ENCODE results near the gene GNL3L.
"Not testable (repeated sequence)": the region's sequence is repeated elsewhere in the genome, so short reads cannot be mapped to it uniquely, and the experiment has no call there.

The GNL3L gene

DNA sequence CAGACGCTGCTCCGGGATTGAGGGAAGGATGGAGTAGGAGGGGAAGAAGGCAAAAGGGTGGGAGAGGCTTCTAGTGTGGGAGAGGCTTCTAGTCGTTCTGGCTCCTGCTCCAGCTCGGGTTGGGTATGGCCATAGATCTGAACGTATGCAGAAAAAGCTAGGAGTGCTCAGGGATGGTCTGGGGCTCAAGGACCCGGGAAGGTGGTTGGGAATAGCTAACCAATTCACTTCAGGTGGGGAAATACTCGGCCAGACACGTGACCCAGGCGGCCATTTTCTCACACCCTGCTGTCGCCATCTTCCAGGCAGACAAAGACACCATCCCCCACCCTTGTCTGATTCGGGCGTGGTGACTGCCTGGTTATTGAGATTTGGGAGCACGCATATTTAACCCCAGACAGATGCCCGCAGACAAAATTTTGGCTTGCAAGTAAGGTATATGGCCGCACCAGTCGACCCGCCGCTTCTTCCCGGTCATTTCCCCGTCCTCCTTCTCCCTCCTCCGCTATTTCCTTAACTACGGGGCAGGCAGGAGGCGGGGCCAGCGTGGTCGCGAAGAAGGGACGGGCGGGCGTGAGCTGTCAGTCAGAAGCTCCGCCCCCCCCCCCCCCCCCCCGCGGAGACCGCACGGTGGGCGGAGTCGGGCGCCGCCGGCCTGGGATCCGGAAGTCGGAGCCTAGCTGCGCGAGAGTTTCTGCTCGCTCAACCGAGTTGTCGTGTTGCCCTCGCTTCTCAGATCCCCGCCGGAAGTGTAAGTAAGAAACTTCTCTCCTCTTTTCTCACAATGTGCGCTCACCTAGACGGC, at the start of gene GNL3L:
GNL3L (plus strand) TSS at position 668 of the 805 bp plus-strand sequence. CDS start 2,348 bp downstream, outside the sequence.
- DNase-seq (ENCODE audit: low read depth): peak; percentile 79

- DNase-seq (ENCODE audit: low read depth): no peak
Measured at GRCh38 chrX:54482839-54483593, 47.0 kb upstream of the GNL3L start.

GRCh38 chrX:54483946-54484345, 46.1 kb upstream of the GNL3L start:
- no peak for DNase-seq (ENCODE audit: low read depth)

GRCh38 chrX:54484666-54485065, 45.4 kb upstream of the GNL3L start:
- DNase-seq (ENCODE audit: low read depth): no peak

- DNase-seq (ENCODE audit: low read depth): not testable (repeated sequence)
Measured at GRCh38 chrX:54489819-54490218, 40.2 kb upstream of the GNL3L start.

DNA sequence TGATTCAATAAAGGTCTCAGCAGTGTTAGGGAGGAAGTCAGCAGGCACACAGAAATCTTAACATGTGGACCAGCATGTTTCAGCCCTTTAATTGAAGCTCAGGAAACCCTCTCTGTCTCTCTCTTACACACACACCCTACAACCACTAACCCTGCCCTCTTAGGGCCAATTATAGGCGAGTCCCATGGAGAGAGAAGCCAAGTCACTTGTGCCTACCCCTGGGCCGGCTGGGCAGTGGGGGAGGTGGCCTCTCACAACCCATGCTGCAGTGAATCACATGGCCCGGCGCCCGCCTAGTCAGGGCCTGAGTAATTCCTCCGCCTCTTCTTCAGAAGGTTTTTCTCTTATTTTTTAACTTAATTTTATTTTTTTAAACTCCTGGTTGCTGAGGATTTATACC, 37.7 kb upstream of the GNL3L start:
- peak; percentile 74 for DNase-seq (ENCODE audit: low read depth)

DNA sequence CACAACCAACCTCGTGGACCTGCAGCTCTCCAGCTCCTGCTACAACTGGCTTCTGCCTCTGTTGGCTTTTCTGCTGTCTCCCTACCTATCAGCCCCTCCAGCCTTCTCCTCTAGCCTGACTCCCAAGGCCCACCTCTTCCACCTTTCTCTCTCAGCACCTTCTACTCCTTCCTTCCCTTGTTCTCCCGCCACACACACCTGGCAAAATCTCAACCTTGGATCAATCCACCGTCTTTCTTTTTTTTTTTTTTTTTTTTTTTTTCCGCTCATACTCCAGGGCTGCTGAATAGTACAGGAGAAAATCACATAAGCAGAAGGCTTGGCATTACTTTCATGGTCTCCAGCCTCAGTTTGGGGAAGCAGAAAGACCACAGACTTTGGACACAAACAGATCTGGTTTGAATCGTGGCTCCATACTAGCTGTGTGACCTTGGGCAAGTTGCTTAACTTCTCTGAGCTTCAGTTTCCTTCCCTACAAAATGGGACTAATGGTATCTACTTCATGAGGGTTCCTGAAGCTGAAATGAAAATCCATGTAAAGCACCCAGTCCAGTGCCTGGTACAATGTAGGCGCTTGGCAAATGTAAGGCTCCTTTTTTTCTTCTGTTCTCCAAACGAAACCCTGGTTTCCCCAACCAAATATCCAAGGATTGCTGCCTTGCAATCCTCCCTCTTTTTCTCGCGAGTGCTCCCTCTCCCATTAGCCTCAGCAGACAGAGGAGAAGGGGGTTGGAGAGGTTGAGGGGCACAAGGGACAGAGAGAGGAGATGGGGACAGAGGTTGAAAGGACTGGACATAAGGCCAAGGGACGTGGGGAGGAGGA, 35.6 kb upstream of the GNL3L start:
- DNase-seq (ENCODE audit: low read depth): peak; percentile 22

- DNase-seq (ENCODE audit: low read depth): peak; percentile 26
Measured at GRCh38 chrX:54494989-54495813, 34.8 kb upstream of the GNL3L start.

GRCh38 chrX:54495814-54496516, 34.1 kb upstream of the GNL3L start, which contains the start of gene FGD1:
FGD1 (minus strand) TSS chrX:54496234; CDS start chrX:54495432, 802 bp downstream.
- peak; percentile 38 for DNase-seq (ENCODE audit: low read depth)

- DNase-seq (ENCODE audit: low read depth): no peak
Measured at GRCh38 chrX:54496517-54496852, 33.5 kb upstream of the GNL3L start.

DNA sequence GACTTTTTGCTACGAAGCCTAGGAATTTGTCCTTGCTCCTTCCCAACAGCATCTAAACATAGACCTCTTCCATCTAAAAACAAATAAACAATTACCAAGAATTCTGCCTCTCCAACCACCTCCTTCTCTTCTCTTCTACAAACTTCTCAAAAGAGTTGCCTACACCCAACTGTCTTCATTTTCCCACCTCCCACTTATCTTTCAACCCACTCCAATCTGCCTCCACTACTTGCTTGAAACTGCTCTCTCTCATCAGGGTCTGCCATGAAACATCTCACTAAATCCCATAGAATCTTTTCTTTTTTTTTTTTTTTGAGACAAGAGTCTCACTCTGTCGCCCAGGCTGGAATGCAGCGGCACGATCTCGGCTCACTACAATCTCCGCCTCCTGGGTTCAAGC, 33.1 kb upstream of the GNL3L start:
- no peak for DNase-seq (ENCODE audit: low read depth)

DNA sequence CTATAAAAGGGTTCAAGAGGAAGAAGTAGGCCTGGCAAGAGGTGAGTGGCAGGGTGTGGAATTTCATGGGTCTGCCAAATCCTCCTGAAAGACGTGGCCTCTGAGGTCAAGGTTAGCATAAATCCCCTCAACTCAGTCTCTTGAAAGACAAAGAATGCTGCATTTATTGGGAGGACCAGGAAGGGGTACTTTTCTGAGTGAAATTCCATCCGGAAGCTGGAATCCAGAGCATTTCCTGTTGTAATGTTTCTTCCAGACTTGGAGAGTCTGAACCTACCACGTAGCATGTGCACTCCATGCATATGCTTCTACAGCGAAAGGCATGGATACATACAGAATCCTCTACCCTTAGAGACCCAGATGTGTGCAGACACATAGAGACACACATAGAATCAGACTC, 20.6 kb upstream of the GNL3L start:
- DNase-seq (ENCODE audit: low read depth): no peak

DNA sequence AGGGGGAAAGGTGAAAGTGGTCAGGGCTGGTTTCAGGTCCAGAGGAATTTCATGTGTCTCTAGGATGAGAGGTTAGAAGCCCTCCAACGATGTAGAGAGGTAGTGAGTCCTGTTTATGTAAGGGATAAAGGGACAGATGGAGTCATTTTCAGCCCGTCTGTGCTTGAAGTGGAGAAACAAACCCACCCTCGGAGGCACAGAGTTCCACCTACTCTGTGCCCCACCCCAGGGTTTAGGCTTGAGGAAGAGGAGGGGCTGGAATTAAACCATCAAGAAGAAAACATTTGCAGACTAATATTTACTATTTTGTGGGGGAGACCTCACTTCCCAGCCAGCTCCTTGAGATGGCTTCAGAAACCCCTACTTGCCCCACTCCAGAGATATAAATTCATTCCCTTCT, 868 bp upstream of the GNL3L start:
- DNase-seq (ENCODE audit: low read depth): no peak

DNA sequence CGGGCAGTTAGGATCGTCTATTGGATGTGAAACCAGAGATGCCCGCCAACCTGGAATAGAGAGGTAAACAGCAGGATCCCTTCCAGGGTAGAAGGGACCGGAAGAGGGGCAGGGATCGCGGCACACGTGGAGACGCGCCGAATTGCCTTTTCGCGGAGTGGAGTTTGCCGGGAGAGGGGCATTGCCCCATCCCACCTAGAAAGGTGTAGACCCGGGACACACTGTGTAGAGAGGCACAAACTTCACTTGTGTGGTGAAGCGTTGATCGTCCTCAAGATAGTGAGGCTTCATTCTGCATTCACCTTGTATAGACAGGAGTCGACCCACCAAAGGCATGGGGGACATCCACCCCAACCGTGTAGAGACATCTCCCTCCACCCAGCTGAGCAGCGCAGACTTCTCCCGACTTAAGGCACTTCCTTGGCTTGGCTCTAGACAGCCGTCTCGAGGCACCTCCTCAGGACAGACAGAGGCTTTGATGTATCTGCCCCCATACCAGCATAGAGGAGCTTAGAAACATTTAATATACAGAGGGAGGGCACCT, 410 bp downstream of the GNL3L start:
- no peak for DNase-seq (ENCODE audit: low read depth)

DNA sequence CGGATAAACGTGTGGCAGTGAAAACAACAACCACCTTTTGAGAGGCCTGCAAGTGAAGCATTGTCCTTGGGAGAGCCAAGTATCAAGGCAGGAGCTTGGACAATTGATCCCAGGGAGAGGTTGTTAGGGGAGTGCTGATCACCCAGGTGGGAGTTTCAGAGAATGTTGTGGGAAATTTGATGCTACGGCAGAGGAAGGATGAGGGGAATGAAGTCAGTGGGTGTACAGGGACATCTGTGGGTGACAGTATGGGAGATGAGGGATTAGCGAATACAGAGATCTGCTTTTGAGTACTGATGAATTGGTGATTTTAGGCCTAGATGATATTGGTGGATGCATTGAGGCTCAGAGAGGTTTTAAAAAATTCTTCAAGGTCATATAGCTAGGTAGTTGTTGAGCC, 4.3 kb downstream of the GNL3L start:
- DNase-seq (ENCODE audit: low read depth): no peak

- peak; percentile 79 for DNase-seq (ENCODE audit: low read depth)
Measured at GRCh38 chrX:54540289-54540688, 10.3 kb downstream of the GNL3L start.

GRCh38 chrX:54542239-54542638, 12.2 kb downstream of the GNL3L start:
- not testable (repeated sequence) for DNase-seq (ENCODE audit: low read depth)

- no peak for DNase-seq (ENCODE audit: low read depth)
Measured at GRCh38 chrX:54550821-54551220, 20.8 kb downstream of the GNL3L start.

GRCh38 chrX:54551801-54552200, 21.8 kb downstream of the GNL3L start:
- DNase-seq (ENCODE audit: low read depth): no peak

DNA sequence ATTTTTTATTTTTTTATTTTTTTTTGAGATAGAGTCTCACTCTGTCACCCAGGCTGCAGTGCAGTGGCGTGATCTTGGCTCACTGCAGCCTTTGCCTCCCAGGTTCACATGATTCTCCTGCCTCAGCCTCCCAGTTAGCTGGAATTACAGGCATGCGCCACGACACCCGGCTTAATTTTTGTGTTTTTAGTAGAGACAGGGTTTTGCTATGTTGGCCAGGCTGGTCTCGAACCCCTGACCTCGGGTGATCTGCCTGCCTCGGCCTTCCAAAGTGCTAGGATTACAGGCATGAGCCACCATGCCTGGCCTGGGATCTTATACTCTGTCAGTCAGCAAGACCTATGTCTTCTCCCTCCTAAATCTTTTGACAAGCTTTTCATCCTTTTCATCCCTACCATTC, 25.0 kb downstream of the GNL3L start:
- DNase-seq (ENCODE audit: low read depth): not testable (repeated sequence)

GRCh38 chrX:54560411-54560810, 30.4 kb downstream of the GNL3L start:
- peak; percentile 6 for DNase-seq (ENCODE audit: low read depth)
